ENCODE results near the gene MEIKIN. TPM values are rescaled to one million over a fixed set of nuclear protein-coding genes. Genes with fewer than 3 reads are reported as not detected.
A peak's percentile ranks its signal among the peaks of the same experiment; 100 is the strongest.

The MEIKIN gene
- polyA plus RNA-seq, 3 donors = 0.16 to 1.6 (median 1.6) TPM

DNA sequence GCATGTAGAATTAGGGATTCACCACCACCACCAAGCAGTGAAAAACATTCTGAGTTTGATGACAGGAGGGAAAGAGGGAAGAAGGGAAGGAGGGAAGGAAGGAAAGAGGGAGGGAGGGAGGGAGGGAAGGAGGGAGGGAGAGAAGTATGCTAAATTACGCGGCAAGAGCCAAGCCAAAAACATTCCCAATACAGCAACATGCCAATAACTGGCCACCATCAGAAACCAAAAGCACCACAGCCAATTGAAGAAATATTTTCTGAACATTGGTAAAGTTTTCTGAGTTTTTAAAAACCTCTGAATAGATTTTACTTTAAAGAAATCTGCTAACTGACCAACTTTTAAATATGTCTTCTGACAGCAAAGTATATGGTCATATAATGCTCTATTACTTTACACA lies 184.7 kb downstream of the MEIKIN start:
- peaks cover 100% of the 10 kb centered on the region for H4K20me1 ChIP-seq (ENCODE audit: insufficient read depth, low read length)

DNA sequence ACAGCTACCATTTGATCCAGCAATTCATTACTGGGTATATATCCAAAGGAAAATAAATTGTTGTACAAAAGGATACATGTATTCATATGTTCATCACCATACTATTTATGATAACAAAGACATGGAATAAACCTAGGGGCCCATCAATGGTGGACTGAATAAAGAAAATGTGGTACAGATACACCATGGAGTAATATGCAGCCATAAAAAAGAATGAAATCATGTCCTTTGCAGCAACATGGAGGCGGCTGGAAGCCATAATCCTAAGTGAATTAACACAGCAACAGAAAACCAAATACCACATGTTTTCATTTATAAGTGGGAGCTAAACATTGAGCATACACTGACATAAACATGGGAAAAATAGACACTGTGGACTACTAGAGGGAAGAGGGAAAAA lies 185.8 kb downstream of the MEIKIN start:
- Histone ChIP-seq H3K4me3 (replicated peaks in 1 of 3; ENCODE audit: low read depth in 2 of 3, low read length in 3 of 3) (no peak overlapping the region), H4K20me1 (ENCODE audit: insufficient read depth, low read length) (peaks cover 100% of the 10 kb centered on the region), H2AFZ (ENCODE audit: insufficient read depth, low read depth, low read length, poor library complexity, severe bottlenecking) (no peak overlapping the region), H3K9ac (ENCODE audit: insufficient read depth, low read length, poor library complexity, severe bottlenecking) (no peak overlapping the region), H3K36me3 (replicated peaks in 1 of 2; ENCODE audit: control insufficient read depth in 1 of 2, insufficient read depth in 2 of 2, low read length in 2 of 2) (peaks cover 0 to 11% of the 10 kb centered on the region in 2 donors), H3K9me3 (replicated peaks in 1 of 2; ENCODE audit: control insufficient read depth in 1 of 2, insufficient read depth in 1 of 2, low read length in 2 of 2) (peaks cover 9% of the 10 kb centered on the region in 2 donors), H3K27me3 (ENCODE audit: control insufficient read depth in 2 of 2, insufficient read depth in 2 of 2, low read length in 2 of 2) (no peaks in the 10 kb centered on the region), H3K79me2 (ENCODE audit: insufficient read depth, low read length) (peaks cover 100% of the 10 kb centered on the region), H3K4me2 (replicated peaks; ENCODE audit: extremely low read depth, low read length, poor library complexity, severe bottlenecking) (no peak overlapping the region), H3K27ac (ENCODE audit: low read depth in 1 of 2, low read length in 2 of 2) (peak overlapping the region in 1 of 2 donors; percentile 23), H3K4me1 (ENCODE audit: control insufficient read depth in 1 of 2, insufficient read depth in 2 of 2, low read length in 2 of 2) (peaks cover 2 to 7% of the 10 kb centered on the region in 2 donors)
- H3K9me3 Mint-ChIP-seq = peaks cover 2 to 12% (median 8%) of the 10 kb centered on the region in 7 donors
- intact Hi-C loops (cut with micrococcal nuclease) = no loop called here
- no peak overlapping the region for H3K27ac Mint-ChIP-seq
- peaks cover 36% of the 10 kb centered on the region for H3K4me1 Mint-ChIP-seq
- H3K36me3 Mint-ChIP-seq = peaks cover 8 to 10% of the 10 kb centered on the region in 2 donors
- no peak for TF ChIP-seq CTCF (IDR thresholded peaks at IDR 0.05)
- H3K27me3 Mint-ChIP-seq (ENCODE audit: low read depth in 3 of 3) = no peaks in the 10 kb centered on the region
- no CpG with 5 or more reads among the region's 1 CpG for WGBS (ENCODE audit: insufficient coverage)
- no peak overlapping the region for H3K4me3 Mint-ChIP-seq
- no peak for DNase-seq

More for the DNA sequence above, 184.7 kb downstream of the MEIKIN start:
- H3K4me1 ChIP-seq (ENCODE audit: control insufficient read depth in 1 of 2, insufficient read depth in 2 of 2, low read length in 2 of 2) = peaks cover 2 to 7% of the 10 kb centered on the region in 2 donors
- Mint-ChIP-seq H3K4me1 (peaks cover 30% of the 10 kb centered on the region), H3K36me3 (peaks cover 12 to 19% of the 10 kb centered on the region in 2 donors), H3K9me3 (peaks cover 4 to 15% (median 8%) of the 10 kb centered on the region in 7 donors), H3K4me3 (no peak overlapping the region), H3K27me3 (ENCODE audit: low read depth in 3 of 3) (no peaks in the 10 kb centered on the region), H3K27ac (no peak overlapping the region)
- no peak overlapping the region for H3K4me2 ChIP-seq (replicated peaks; ENCODE audit: extremely low read depth, low read length, poor library complexity, severe bottlenecking)
- H3K79me2 ChIP-seq (ENCODE audit: insufficient read depth, low read length) = peaks cover 100% of the 10 kb centered on the region
- no peak overlapping the region for H3K27ac ChIP-seq (ENCODE audit: low read depth in 1 of 2, low read length in 2 of 2)
- no peak overlapping the region for H2AFZ ChIP-seq (ENCODE audit: insufficient read depth, low read depth, low read length, poor library complexity, severe bottlenecking)
- no peak overlapping the region for H3K4me3 ChIP-seq (replicated peaks in 1 of 3; ENCODE audit: low read depth in 2 of 3, low read length in 3 of 3)
- H3K27me3 ChIP-seq (ENCODE audit: control insufficient read depth in 2 of 2, insufficient read depth in 2 of 2, low read length in 2 of 2) = no peaks in the 10 kb centered on the region
- WGBS (ENCODE audit: insufficient coverage) = no CpG with 5 or more reads among the region's 2 CpGs
- TF ChIP-seq CTCF (IDR thresholded peaks at IDR 0.05) = no peak
- H3K9me3 ChIP-seq (replicated peaks in 1 of 2; ENCODE audit: control insufficient read depth in 1 of 2, insufficient read depth in 1 of 2, low read length in 2 of 2) = peaks cover 10 to 12% of the 10 kb centered on the region in 2 donors
- intact Hi-C loops (cut with micrococcal nuclease) = no loop called here
- H3K9ac ChIP-seq (ENCODE audit: insufficient read depth, low read length, poor library complexity, severe bottlenecking) = no peak overlapping the region
- no peak for DNase-seq
- H3K36me3 ChIP-seq (replicated peaks in 1 of 2; ENCODE audit: control insufficient read depth in 1 of 2, insufficient read depth in 2 of 2, low read length in 2 of 2) = peaks cover 3 to 17% of the 10 kb centered on the region in 2 donors
